ENCODE measurements around the gene DGKB.
A peak's percentile ranks its signal among the peaks of the same experiment; 100 is the strongest.
"Not testable (repeated sequence)": the region's sequence is repeated elsewhere in the genome, so short reads cannot be mapped to it uniquely, and the experiment has no call there.

The DGKB gene

DNA sequence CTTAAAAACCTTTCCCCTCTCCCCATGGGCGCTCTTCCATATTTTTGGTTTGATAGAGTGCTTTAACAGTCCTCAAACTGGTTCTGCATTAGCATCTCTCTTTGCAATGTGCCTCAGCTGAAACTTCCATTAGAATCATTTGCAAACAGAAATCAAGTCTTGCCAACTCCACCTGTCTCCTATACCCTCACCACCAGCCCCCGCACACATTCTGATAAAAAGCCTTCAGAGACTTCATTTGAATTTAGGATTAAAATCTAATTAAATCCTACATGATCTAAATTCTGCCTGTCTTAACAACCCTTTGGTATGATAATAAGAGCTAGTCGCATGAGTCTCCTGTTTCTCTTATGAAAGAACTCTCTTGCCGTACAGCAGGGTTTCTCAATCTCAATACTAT is 528.2 kb downstream of the DGKB start:
- DNase-seq: no peak

DNA sequence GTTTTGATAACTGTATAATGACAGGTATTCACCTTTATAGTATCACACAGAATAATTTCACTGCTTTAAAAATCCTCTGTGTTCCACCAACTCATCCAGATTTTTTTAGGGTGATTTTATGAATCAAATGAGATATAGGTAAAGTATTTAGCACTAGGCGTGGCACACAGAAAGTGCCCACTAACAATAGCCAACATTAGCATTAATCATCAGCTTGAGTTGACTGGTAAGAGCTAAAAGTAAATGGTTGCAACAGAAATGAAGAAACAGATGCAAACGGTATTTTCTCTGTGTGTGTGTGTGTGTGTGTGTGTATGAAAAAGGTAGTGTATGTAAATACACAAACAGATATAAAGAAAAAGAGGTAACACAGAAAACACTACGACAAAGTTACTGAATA is 534.3 kb downstream of the DGKB start:
- DNase-seq: no peak

GRCh38 chr7:14351167-14351566 is 551.4 kb downstream of the DGKB start:
- no peak for DNase-seq

DNA sequence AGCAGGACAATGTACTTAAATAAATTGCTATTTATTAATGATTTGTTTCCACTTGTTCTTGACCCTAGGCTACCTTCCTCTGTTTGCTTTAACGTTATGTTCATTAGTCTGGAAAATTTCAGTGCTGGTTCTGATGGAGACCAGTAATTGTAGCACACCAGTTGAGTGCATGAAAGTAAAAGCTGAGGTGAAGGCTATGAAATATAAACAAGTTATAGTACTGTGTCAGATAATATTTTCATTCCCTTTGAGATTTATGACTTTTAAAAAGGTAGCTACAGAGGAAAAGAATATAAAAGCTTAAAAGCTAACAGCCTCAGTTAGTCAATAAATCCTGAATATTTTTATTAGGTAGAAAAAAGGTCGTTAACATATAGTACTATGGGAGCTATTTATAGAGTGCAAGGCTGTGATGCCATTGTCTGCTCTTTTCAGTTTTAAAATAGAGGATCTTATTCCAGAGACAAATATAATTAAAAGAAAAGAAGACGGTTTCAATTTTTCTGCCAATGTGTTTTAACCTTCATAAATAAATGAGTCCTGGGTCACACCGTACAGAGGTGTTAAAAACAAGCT is 561.3 kb downstream of the DGKB start:
- no peak for DNase-seq

DNA sequence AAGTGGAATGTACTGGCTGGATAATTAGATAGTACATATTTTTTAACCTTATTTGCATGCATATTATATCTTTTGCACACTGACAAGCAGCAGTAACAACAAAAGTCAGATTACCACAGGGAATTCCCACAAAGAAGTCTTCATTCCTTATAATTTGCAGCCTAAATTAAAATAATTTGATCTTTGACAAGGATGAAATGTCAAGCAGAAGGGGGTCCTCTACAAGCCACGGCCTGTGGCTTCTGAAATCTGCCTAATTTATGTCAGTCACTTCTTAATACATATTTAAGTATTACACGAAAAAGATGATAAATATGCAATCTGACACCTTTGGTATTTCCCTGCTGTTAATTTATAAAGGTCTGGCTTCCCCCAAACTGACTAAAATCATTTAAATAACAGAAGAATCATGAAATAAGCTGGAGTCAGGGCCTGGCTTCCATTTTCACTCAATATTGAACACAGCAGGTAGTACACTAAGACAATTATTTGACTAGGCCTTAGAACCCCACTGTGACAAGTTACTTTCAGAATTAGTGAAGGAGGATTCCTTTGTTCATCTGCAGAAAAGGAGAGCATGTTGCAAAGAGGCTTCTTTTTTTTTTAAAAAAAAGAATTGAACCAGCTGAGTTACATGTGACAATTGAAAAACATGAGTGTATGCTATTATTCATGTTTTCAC is 562.0 kb downstream of the DGKB start:
- no peak for DNase-seq

- DNase-seq: no peak
Observed at GRCh38 chr7:14339861-14340260, 562.7 kb downstream of the DGKB start.

GRCh38 chr7:14336256-14336655 is 566.3 kb downstream of the DGKB start:
- DNase-seq: no peak

- no peak for DNase-seq
Observed at GRCh38 chr7:14332155-14332554, 570.4 kb downstream of the DGKB start.

DNA sequence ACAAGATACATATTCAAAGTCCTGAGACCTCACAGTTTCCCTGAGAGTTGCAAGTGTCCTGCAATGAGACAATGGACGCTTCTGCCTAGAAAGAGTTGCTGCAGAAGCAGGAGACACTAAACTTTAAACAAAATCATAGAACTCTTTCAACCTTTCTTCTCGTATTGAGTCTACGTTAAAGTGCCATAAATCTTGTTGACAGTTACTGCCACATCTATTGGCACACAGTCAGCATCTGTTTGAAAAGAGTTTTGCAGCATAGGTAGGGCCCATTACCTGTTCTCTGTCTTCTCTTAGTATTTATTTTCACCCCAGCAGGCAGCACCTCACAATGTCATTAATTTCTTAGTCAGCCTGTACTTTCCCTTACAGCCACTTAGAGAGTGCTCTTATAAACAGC is 577.8 kb downstream of the DGKB start:
- no peak for DNase-seq

DNA sequence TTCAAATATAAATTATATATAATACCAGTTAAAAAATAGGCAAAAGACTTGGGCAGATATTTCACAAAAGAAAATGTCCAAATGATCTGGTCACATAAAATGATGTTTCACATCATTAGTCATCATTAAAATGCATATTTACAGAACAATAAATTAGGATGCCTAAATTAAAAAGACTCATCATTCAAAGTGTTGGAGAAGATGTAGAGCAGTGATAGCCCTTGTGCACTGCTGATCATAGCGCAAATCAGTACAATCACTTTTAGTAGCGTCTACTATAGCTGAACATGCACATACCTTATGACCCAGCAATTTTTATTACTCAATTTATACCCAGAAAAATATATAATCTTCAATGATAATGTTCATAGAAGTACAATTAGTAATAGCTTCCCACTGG is 579.8 kb downstream of the DGKB start:
- DNase-seq: no peak

DNA sequence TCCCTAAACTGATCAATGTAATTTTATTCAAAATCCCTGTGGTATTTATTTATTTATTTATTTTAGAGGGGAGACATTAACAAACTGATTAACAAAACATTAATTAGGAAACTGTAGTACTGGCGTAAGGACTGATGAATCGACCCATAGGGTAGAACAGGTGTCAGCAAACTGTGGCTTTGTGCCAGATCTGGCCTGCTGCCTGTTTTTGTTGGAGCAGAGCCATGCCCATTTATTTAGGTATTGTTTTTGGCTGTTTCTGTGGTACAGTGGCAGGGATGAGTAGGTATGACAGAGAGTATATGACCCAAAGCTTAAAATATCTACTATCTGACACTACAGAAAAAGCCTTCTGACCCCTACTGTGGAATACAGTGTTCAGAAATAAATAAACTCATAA is 580.6 kb downstream of the DGKB start:
- peak; percentile 75 for DNase-seq

GRCh38 chr7:14309432-14309831 is 593.1 kb downstream of the DGKB start:
- DNase-seq: no peak

DNA sequence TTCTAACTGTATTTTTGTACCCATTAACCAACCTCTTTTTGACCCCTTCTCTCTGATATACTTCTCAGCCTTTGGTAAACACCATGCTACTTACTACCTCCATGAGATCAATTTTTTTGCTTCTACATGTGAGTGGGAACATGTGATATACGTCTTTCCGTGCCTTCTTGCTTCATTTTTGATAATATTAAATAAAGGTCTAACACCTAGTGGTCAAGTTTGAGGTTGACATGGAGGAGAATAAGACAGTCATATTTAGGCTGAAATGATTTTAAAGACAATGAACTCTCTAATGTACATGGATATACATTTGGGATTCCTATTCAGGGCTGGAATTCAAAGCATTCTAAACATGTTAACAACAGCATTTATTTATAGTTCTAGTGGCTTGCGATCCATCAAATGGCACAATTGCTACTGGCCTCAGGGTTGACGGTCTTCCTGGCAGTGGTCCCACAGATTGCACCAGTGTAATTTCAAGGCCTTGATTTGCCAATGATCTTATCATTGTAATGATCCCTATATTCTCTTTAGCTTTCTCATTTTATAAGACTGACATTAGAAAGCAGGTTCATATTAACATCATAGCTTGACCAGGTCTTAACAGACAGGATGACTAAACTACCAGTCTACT is 597.2 kb downstream of the DGKB start:
- DNase-seq: no peak

GRCh38 chr7:14303536-14303935 is 599.0 kb downstream of the DGKB start:
- no peak for DNase-seq

GRCh38 chr7:14294637-14295036 is 607.9 kb downstream of the DGKB start:
- no peak for DNase-seq

DNA sequence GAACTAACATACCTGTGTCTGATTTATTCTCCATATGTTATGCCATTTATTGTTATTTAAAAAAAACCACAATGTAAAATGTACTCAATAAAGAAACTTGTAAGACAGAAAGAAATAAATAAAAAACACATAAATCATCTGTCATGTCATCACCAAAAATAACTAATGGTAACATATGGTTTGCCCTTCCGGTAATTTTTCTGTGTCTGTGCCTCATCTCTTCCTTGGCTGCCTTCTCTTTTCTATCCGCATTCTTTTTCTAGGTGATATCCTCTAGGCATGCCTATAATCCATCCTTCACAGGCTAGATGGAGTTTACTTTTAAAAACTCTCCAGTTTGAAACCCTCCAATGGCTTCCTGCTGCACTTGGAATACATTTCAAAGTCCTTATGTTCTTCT is 609.1 kb downstream of the DGKB start:
- DNase-seq: no peak

GRCh38 chr7:14292737-14293136 is 609.8 kb downstream of the DGKB start:
- no peak for DNase-seq

- no peak for DNase-seq
Observed at GRCh38 chr7:14289957-14290356, 612.6 kb downstream of the DGKB start.

GRCh38 chr7:14288701-14289100 is 613.9 kb downstream of the DGKB start:
- DNase-seq: no peak

- no peak for DNase-seq
Observed at GRCh38 chr7:14287398-14287797, 615.2 kb downstream of the DGKB start.

GRCh38 chr7:14286036-14286435 is 616.5 kb downstream of the DGKB start:
- no peak for DNase-seq

DNA sequence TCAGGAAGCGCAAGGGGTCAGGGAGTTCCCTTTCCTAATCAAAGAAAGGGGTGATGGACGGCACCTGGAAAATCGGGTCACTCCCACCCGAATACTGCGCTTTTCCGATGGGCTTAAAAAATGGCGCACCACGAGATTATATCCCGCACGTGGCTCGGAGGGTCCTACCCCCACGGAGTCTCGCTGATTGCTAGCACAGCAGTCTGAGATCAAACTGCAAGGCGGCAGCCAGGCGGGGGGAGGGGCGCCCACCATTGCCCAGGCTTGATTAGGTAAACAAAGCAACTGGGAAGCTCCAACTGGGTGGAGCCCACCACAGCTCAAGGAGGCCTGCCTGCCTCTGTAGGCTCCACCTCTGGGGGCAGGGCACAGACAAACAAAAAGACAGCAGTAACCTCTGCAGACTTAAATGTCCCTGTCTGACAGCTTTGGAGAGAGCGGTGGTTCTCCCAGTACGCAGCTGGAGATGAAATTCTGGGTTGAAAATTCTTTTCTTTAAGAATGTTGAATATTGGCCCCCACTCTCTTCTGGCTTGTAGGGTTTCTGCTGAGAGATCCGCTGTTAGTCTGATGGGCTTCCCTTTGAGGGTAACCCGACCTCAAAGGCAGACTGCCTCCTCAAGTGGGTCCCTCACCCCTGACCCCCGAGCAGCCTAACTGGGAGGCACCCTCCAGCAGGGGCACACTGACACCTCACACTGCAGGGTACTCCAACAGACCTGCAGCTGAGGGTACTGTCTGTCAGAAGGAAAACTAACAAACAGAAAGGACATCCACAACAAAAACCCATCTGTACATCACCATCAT is 623.3 kb downstream of the DGKB start:
- not testable (repeated sequence) for DNase-seq

- no peak for DNase-seq
Observed at GRCh38 chr7:14275356-14275755, 627.2 kb downstream of the DGKB start.

DNA sequence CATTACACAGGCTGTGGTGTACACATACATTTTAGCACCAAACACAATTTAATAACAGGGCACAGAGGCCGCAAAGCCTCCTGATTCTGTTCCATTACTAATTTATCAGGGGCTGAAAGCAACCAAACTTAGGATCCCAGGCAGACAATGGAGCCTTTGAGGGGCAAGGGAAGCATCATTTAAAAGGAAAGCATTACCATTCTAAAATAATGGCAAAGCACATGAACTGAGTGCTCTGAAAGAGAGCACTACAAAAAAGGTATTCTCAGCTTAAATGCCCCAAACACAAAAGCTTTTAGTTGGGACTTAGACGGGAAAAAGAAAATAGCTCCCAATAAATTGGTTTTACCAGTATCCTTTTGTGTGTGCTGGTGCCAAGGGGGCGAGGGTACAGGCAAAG is 631.1 kb downstream of the DGKB start:
- no peak for DNase-seq

Measured in NCI-H1092 (cell line).